HG02642 (cell line): ENCODE measurements around the gene INPP5A.

Source experiments
- ATAC-seq: cut with Tn5 transposase; IDR thresholded peaks from one replicate; pipeline ENCODE4 v1.9.1; 2021; ENCODE audit warnings: mild to moderate bottlenecking; ENCODE audit not compliant: unreplicated experiment, poor library complexity

Gene INPP5A

GRCh38 chr10:132575320-132576201 lies 38.0 kb downstream of the INPP5A start:
- ATAC-seq: peak; percentile 27

GRCh38 chr10:132576671-132577349 lies 39.2 kb downstream of the INPP5A start:
- no peak for ATAC-seq

- no peak for ATAC-seq
Observed at GRCh38 chr10:132577350-132578003, 39.9 kb downstream of the INPP5A start.

GRCh38 chr10:132578287-132578951 lies 40.8 kb downstream of the INPP5A start:
- no peak for ATAC-seq

DNA sequence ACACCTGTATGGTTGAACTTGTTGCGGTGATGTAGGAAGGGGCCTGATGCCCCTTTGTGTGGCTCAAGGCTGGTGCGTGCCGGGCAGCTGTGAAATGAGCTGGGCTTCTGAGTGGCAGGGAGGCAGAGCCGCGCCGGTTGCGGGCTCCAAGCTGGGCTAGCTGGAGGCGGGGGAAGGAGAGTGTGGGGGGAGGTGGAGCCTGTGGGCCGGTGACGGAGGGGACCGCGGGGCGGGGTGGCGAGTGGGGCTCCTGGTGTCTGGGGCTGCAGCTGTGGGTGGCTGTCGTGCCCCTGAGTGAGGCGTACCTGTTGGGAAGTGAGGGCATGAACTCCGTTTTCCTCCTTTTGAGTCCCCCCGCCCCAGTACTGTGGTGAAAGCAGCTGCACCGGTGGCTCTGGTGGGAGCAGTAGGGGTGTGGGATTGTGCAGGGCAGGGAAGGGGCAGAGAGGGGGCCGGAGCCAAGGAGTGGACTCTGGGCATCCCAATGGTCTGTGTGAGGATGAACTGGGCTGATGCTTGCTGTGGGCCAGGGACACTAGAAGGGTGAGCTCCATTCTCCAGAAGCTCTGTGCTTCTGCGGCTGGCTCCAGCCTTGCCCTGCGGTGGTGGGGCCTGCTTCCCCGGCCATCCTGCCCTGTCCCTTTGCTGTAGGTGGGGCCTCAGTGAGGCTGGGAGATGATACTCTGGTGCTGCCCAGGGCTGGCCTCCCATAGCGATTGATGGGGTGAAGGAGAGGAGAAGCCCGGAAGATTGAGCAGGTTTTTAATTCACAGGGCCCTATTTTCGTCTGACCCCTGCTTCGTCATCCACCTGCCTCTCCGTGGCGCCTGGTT lies 41.7 kb downstream of the INPP5A start:
- no peak for ATAC-seq

DNA sequence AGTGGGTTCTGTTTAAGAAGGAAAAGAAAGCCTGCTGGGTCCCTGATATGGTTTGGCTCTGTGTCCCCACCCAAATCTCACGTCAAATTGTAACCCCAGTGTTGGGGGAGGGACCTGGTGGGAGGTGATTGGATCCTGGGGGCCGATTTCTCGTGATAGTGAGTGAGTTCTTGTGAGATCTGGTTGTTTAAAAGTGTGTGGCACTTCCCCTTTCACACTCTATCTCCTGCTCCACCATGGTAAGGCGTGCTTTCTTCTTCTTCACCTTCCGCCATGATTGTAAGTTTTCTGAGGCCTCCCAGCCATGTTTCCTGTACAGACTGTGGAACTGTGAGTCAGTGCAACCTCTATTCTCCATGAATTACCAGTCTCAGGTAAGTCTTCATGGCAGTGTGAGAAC lies 42.6 kb downstream of the INPP5A start:
- ATAC-seq: no peak

GRCh38 chr10:132580617-132581016 lies 43.0 kb downstream of the INPP5A start:
- no peak for ATAC-seq

DNA sequence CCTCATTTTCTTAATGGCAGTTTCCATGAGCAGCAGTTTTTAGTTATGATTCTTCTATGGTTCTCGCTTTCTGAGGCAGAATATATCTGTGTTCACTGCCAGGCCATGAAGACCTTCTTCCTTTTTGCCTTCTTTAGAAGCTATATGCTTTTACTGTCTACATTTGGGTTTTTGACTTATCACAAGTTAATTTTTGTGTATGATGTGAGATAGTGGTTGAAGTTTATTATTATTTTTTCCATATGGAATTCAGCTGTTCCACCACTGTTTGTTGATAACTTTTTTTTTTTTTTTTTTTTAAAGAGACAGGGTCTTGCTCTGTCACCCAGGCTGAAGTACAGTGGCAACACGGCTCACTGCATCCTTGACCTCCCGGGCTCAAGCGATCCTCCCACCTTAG lies 44.5 kb downstream of the INPP5A start:
- ATAC-seq: no peak

- no peak for ATAC-seq
Observed at GRCh38 chr10:132582771-132583170, 45.2 kb downstream of the INPP5A start.

DNA sequence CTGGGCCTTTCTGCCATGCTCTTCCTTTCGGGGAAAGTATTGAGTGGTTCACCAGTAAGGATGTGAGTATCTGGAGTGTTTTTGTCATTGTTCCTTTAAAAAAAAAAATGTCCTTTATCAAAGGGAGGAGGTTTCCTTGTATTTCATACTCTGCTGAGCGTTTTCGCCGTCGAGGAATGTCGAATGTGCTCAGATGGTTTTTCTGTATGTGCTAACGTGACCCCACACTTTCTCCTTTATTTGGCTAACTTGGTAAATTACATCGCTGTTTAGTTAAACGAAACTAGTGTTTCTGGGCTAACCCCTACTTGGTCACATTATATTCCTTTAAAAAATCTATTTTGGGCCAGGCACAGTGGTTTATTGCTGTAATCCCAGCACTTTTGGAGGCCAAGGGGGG lies 45.9 kb downstream of the INPP5A start:
- ATAC-seq: no peak

GRCh38 chr10:132584081-132584480 lies 46.5 kb downstream of the INPP5A start:
- ATAC-seq: no peak

DNA sequence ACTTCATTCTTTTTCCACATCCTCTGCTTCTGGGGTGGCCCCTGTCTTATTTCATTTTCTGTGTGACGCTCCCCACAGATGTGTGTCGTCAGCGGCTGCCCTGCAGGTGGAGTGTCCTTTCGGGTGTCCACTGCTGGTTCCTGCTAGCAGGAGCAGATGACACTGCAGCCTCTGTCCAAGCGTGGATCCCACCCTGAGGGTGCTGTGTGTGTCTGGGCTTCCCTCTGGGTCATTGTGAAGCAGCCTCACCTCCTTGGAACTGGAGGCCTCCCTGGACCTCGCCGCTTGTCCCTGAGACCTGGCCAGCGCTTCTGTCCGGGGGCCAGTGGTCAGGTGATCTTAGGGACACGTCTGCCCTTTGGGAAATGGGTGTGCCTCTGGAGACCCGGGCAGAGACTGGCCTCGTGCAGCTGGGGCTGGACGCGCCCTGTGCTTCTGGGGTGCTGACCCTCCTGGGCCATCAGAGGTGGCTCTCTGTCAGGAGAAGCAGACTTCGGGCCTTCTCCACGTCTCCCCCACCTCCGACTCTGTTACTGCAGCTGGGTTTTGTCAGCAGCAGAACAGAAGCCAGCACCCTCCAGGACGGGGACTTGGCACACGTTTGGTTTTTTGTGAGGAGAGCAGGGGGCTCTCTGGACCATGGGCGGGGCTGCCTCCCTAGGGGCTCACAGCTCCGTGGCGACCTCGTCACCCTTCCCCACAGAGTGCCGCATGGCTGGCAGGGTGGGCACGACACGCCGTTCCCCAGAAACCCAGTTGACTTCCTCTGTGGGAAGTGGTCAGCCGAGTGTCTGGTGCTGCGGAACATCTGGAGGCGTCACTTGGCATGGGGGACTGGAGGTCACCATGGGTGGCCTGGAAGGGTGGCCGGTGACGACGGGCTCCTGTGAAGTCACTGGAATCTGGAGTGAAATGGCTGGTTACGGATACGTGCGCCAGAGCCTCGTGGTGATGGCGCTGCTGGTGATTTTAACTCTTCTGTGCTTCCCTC lies 48.4 kb downstream of the INPP5A start:
- no peak for ATAC-seq

DNA sequence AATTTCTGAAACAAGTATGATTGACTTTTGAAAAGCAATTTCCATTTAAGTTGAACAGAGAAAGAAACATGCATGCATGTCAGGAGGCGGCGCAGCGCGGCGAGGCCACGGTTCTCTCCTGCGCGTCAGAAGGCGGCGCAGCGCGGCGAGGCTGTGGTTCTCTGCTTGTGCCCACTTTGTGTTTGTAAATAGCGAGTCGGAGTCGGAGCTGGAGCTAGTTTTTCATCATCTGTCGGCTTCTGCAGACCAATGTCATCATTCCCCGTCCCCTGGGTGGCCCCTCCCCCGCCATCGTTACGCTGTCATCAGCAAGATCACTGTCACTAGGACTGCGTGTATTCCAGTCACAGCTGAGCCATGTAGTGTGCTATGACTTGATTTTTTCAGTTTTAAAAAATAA lies 49.2 kb downstream of the INPP5A start:
- ATAC-seq: no peak

DNA sequence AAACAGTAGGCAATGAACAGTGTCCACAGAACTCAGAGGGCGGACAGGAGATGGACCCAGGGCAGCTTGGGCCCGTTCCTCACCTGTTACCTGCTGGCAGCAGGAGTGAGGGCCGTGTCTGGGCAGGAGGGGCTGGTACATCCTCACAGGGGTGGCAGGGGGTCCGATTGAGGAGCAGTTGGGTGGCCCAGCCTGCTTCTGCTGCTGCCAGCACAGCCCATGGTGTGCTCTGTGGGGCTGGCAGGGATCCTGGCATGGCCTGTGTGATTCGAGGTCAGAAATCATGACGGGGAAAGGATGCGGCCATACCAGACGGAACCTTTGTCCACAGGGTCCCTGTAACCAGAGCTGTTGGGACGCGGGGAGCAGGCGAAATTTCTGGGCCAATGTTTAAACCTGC lies 49.6 kb downstream of the INPP5A start:
- no peak for ATAC-seq

- no peak for ATAC-seq
Observed at GRCh38 chr10:132588301-132589013, 50.9 kb downstream of the INPP5A start.

DNA sequence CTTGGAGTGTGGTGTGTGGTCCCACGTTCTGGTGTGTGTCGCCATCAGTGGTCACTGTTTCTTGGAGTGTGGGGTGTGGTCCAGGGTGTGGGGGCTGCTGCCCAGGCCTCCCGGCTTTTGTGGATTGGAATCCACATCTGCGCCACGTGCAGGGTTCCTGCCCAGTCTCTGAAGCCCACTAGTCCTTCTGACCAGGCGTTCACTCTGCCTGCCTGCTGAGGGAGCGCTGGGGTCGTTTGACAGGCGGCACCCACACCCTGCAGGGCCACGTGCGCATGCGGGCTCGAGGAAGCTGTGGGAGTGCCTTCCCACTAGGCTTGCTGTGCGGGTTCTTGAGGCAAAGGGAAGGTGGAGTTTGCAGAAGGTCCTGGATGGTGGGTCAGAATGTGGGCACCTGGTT lies 51.4 kb downstream of the INPP5A start:
- ATAC-seq: no peak

GRCh38 chr10:132589681-132590080 lies 52.1 kb downstream of the INPP5A start:
- no peak for ATAC-seq

DNA sequence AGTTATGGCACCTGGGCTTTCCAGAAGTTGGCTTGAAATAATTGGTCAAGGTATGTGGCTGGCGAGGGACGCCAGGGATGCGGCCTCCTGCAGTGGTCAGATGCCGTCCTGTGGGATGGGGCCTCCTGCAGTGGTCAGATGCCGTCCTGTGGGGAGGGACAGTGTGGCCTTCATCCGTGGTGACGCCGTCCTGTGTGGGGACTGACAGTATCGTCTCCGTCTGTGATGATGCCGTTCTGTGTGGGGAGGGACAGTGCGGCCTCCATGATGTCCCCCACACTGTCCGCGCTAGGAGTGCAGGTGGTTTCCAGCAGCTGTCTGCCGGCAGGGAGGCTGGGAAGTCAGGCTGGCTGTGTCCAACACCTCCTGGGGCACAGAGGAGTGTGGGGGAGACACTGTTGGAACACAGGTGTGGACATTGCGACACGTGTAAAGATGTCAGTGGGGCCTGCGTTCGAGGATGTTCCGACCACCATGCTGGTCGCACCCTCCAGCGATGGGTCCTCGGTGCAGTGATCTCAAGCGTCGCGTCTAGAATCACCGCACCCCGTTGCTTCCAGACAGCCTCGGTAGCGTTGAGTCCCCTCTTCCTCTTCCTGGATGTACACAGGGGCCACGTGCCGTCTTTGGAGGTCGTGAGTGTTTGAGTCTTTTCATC lies 52.6 kb downstream of the INPP5A start:
- no peak for ATAC-seq
